Endothelial cell of umbilical vein (primary cell): ENCODE results near the gene SH2D6.

ENCODE experiments used
- EZH2 ChIP-seq: IDR thresholded peaks from 2 replicates; pipeline ENCODE4 v1.6.1; 2012; ENCODE audit warnings: borderline replicate concordance, low read depth, mild to moderate bottlenecking, moderate library complexity, low read length, inconsistent platforms; ENCODE audit not compliant: severe bottlenecking
- GATA2 ChIP-seq: IDR thresholded peaks from 2 replicates; pipeline ENCODE4 v1.7.0; 2011; ENCODE audit warnings: low read depth, mild to moderate bottlenecking, moderate library complexity, mixed read lengths, low read length; ENCODE audit not compliant: insufficient read length, insufficient read depth
- JUN ChIP-seq: IDR thresholded peaks from 2 replicates; pipeline ENCODE4 v1.6.1; 2011; ENCODE audit warnings: borderline replicate concordance, low read depth; ENCODE audit not compliant: insufficient read length, insufficient read depth
- MAX ChIP-seq: IDR thresholded peaks from 2 replicates; pipeline ENCODE4 v1.6.1; 2011; ENCODE audit not compliant: insufficient read depth, insufficient read length
- MYC ChIP-seq: IDR thresholded peaks from one replicate; pipeline ENCODE4 v1.6.1; 2011; ENCODE audit warnings: mild to moderate bottlenecking, low read depth, low read length
- POLR2A ChIP-seq: IDR thresholded peaks from 2 replicates; pipeline ENCODE4 v1.6.1; 2012; ENCODE audit warnings: low read depth, mild to moderate bottlenecking, control low read depth, low read length
- POLR2AphosphoS5 ChIP-seq: IDR thresholded peaks from 2 replicates; pipeline ENCODE4 v1.6.1; 2012; ENCODE audit warnings: low read depth, mild to moderate bottlenecking, control low read depth, low read length, moderate library complexity; ENCODE audit not compliant: insufficient read depth
- TF ChIP-seq, protein P1 (sequence below), 2 donors: IDR thresholded peaks; 1 replicate in 1 of 2; 2 replicates in 1 of 2; pipeline ENCODE4 v1.5.1; 2011; ENCODE audit warnings: low read length in 2 of 2, mild to moderate bottlenecking in 2 of 2, moderate library complexity in 2 of 2, control low read depth in 1 of 2, inconsistent platforms in 1 of 2, low read depth in 1 of 2; ENCODE audit not compliant: insufficient read depth in 1 of 2; ENCODE audit errors: extremely low read depth in 1 of 2

DNA sequence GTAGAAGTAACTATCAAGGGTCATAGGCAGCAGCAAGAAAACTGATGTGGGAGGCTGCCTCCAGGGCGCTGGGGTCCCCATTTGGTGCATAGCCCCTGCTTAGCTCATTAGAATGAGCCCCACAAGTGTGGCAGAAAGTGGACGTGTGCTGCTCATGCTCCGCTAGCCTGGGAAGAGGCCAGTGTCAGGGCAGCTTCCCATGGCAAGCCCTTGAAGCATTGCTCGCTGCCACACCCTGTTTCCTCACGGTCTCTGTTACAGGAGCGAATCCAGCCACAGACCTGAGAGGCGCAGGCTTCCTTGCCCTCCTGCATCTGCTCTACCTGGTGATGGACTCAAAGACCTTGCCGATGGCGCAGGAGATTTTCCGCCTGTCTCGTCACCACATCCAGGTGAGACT, 41.4 kb upstream of the SH2D6 start:
- TF ChIP-seq, protein P1, sequence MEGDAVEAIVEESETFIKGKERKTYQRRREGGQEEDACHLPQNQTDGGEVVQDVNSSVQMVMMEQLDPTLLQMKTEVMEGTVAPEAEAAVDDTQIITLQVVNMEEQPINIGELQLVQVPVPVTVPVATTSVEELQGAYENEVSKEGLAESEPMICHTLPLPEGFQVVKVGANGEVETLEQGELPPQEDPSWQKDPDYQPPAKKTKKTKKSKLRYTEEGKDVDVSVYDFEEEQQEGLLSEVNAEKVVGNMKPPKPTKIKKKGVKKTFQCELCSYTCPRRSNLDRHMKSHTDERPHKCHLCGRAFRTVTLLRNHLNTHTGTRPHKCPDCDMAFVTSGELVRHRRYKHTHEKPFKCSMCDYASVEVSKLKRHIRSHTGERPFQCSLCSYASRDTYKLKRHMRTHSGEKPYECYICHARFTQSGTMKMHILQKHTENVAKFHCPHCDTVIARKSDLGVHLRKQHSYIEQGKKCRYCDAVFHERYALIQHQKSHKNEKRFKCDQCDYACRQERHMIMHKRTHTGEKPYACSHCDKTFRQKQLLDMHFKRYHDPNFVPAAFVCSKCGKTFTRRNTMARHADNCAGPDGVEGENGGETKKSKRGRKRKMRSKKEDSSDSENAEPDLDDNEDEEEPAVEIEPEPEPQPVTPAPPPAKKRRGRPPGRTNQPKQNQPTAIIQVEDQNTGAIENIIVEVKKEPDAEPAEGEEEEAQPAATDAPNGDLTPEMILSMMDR (IDR thresholded peaks at IDR 0.05; ENCODE audit: extremely low read depth in 1 of 2, insufficient read depth in 1 of 2, low read depth in 1 of 2, low read length in 2 of 2), result no peak
- TF ChIP-seq POLR2A, result no peak
- TF ChIP-seq EZH2, result no peak
- TF ChIP-seq POLR2AphosphoS5, result no peak
- TF ChIP-seq MAX, result no peak
- no peak for TF ChIP-seq JUN
- TF ChIP-seq MYC, result no peak
- no peak for TF ChIP-seq GATA2
